ENCODE results near the gene COPA. TPM values are rescaled to one million over a fixed set of nuclear protein-coding genes. Genes with fewer than 3 reads are reported as not detected.

COPA gene
- total RNA-seq, 1 donor from 2014 or later = 56.3 TPM

DNA sequence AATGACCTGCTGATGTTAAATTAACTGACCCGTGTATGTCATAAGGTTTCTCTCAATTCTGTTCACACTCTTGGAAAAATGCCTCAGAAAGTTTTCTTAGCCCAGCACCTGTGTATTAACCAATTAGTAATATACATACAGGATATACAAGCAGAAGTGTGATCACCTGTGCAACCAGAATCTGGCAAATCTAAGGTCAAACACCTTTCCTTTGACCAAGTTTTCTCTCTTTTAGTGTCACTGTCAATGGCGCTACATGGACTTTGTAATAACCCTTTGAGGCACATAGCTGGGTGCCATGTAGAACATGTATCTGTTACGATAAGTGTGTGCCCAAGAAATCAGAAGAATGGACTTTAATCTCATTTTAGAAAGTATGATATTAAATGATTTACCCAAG, 1.2 kb upstream of the COPA start:
- H3K27ac ChIP-seq = no peak overlapping the region
- peaks cover 0 to 20% of the 10 kb centered on the region in 2 donors for H3K4me1 ChIP-seq
- H3K36me3 ChIP-seq = peaks cover 8 to 39% of the 10 kb centered on the region in 2 donors
- H3K9me3 ChIP-seq = no peaks in the 10 kb centered on the region
- H3K27me3 ChIP-seq = no peaks in the 10 kb centered on the region
- H3K4me3 ChIP-seq = peak overlapping the region; percentile 56 to 87
- intact Hi-C loops (cut with DNase I) = loop anchor here (5.0 to 10.0 kb wide), 5 partner anchors 52 to 1408 kb away; partner anchors contain the start of genes IGSF8, UFC1 and USP21
- TF ChIP-seq, protein P1, sequence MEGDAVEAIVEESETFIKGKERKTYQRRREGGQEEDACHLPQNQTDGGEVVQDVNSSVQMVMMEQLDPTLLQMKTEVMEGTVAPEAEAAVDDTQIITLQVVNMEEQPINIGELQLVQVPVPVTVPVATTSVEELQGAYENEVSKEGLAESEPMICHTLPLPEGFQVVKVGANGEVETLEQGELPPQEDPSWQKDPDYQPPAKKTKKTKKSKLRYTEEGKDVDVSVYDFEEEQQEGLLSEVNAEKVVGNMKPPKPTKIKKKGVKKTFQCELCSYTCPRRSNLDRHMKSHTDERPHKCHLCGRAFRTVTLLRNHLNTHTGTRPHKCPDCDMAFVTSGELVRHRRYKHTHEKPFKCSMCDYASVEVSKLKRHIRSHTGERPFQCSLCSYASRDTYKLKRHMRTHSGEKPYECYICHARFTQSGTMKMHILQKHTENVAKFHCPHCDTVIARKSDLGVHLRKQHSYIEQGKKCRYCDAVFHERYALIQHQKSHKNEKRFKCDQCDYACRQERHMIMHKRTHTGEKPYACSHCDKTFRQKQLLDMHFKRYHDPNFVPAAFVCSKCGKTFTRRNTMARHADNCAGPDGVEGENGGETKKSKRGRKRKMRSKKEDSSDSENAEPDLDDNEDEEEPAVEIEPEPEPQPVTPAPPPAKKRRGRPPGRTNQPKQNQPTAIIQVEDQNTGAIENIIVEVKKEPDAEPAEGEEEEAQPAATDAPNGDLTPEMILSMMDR (IDR thresholded peaks at IDR 0.05) = no peak
- no peak for DNase-seq (ENCODE audit: low spot score in 2 of 2)

DNA sequence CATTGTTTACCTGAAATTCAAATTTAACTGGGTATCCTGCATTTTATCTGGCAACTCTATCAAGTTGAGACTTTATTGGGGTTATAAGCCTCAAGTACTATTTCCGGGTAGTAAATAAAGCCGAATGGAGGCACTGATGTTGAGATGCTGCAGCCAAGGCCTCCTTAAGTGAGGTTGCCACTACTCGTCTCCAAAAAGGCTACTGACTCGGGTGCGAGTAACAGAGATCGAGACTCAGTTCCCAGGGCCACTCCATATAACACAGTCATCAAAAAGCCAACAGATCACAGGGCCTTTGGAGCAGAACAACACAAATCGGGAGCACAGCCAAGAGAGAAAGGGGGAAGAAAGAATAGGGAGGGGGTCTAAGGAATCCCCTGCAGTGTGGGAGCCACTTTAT, 524 bp downstream of the COPA start:
- Histone ChIP-seq H3K4me1 (peaks cover 0 to 20% of the 10 kb centered on the region in 2 donors), H3K27me3 (no peaks in the 10 kb centered on the region), H3K9me3 (no peaks in the 10 kb centered on the region), H3K36me3 (peaks cover 17 to 40% of the 10 kb centered on the region in 2 donors), H3K4me3 (peak overlapping the region; percentile 56 to 87), H3K27ac (peak overlapping the region; percentile 89 to 92)
- DNase-seq (ENCODE audit: low spot score in 2 of 2) = no peak
- intact Hi-C loops (cut with DNase I) = loop anchor here (5.0 to 10.0 kb wide), 5 partner anchors 50 to 1410 kb away; partner anchors contain the start of genes IGSF8, UFC1 and USP21
- TF ChIP-seq, protein P1 (IDR thresholded peaks at IDR 0.05) = no peak

DNA sequence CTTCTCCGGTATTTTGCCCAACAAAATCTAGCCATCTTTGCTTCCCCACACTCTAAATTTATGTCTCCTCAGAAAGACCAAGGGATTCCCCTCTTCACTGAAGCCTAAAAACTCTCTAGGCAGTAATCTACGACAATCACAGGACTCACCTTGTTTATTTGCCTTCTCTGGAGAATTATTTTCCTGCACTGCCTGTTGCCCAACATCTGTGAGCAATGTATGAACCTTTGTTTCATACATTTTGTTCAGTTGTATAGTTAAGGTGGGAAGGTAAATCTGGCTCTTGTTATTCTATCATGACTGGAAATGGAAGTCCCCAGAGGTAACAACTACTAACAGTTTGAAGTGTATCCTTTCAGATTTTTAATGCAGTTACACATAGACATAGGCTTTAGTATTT, 2.2 kb downstream of the COPA start:
- no peaks in the 10 kb centered on the region for H3K9me3 ChIP-seq
- H3K4me1 ChIP-seq = peaks cover 0 to 20% of the 10 kb centered on the region in 2 donors
- TF ChIP-seq, protein P1 (IDR thresholded peaks at IDR 0.05) = no peak
- no peaks in the 10 kb centered on the region for H3K27me3 ChIP-seq
- intact Hi-C loops (cut with DNase I) = loop anchor here (5.0 to 10.0 kb wide), 5 partner anchors 49 to 1411 kb away; partner anchors contain the start of genes IGSF8, UFC1 and USP21
- peaks cover 21 to 40% of the 10 kb centered on the region in 2 donors for H3K36me3 ChIP-seq
- DNase-seq (ENCODE audit: low spot score in 2 of 2) = no peak
- H3K27ac ChIP-seq = peak overlapping the region in 1 of 2 donors; percentile 28
- H3K4me3 ChIP-seq = peak overlapping the region in 1 of 2 donors; percentile 87

DNA sequence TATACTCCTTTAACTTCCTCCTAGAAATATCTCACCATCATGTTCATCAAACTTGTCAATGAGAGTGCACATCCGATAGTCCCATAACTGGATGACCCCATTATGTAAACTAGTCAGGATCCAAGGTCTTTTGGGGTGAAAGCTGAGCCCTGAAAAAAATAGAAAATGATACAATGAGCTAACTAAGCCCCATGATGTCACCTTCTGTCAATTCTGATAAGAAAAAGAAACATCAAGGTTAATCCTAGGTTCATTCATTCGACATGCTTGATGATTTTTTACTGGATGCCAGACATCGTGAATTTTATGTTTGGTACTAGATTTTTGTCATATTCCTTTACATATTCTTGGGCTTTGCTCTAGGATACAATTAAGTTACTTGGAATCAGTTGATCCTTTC, 2.9 kb downstream of the COPA start:
- DNase-seq (ENCODE audit: low spot score in 2 of 2) = no peak
- Histone ChIP-seq H3K36me3 (peaks cover 28 to 40% of the 10 kb centered on the region in 2 donors), H3K27ac (peak overlapping the region in 1 of 2 donors; percentile 28), H3K4me3 (peak overlapping the region in 1 of 2 donors; percentile 87), H3K9me3 (no peaks in the 10 kb centered on the region), H3K4me1 (peaks cover 0 to 20% of the 10 kb centered on the region in 2 donors), H3K27me3 (no peaks in the 10 kb centered on the region)
- intact Hi-C loops (cut with DNase I) = loop anchor here (5.0 to 10.0 kb wide), 5 partner anchors 48 to 1412 kb away; partner anchors contain the start of genes IGSF8, UFC1 and USP21
- TF ChIP-seq, protein P1 (IDR thresholded peaks at IDR 0.05) = no peak

DNA sequence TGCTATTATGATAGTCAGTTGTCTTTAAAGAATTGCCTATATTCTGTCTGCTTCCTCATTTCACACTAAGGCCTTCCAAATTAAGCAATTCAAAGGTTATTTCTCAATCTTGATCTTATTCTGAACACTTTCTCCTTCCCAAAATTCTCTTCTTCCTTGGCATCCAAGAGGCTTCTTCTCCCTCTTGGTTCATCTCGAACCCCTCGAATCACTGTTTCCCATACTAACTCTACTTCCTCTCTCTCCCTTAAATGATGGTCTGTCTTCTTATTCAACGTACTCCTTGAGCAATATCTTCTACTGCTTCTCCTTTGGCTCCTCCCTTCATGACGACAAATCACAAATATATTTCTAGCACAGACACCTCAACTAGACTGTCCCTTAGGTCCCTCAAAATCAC, 4.5 kb downstream of the COPA start:
- Histone ChIP-seq H3K4me3 (no peak overlapping the region), H3K9me3 (no peaks in the 10 kb centered on the region), H3K27me3 (no peaks in the 10 kb centered on the region), H3K36me3 (peaks cover 39 to 52% of the 10 kb centered on the region in 2 donors), H3K4me1 (peaks cover 0 to 17% of the 10 kb centered on the region in 2 donors), H3K27ac (no peak overlapping the region)
- intact Hi-C loops (cut with DNase I) = no loop called here
- no peak for DNase-seq (ENCODE audit: low spot score in 2 of 2)
- TF ChIP-seq, protein P1 (IDR thresholded peaks at IDR 0.05) = no peak
